Amniotic stem cell (primary cell): ENCODE measurements around the gene TTC9.

ENCODE experiments used
- DNase-seq: peaks from one replicate; lab custom pipeline; 2025; lab: John Stamatoyannopoulos, UW

TTC9 gene

GRCh38 chr14:70716483-70716882, 74.8 kb downstream of the TTC9 start:
- no peak for DNase-seq

GRCh38 chr14:70716958-70717357, 75.2 kb downstream of the TTC9 start:
- DNase-seq: no peak

DNA sequence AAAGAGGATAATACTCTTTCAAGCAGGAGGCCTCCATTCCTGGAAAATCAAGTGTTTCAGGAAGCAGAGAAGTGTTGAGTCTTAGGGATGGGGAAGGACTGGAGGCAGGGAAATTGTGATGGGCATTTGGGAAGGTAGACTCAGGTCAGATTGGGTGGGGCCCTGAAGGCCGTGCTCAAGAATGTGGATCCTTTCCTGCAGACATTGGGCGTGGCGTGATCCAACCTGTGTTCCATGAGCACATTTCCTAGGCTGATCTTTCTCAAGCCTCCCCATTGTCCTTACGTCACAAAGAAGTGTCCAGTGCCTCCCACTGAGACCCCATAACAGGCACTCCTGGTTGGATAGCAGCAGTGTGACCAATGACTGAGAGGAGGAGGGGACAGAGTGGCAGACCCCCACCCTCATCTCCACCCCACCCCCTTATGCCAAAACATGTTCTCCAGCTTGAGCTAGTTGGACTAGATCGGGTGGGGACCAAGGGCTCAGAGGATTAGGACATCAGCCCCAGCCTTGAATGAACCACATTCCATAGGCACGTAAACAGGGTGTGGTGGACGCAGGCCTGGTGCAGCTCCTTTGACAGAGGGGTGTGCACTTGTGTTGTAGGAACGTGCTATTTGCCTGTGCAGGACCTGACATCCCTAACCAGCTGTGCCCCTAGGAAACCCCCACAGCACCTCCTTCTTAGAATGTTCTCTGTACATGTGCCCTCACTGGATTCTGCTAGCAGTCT, 76.8 kb downstream of the TTC9 start:
- DNase-seq: no peak

GRCh38 chr14:70721542-70721941, 79.8 kb downstream of the TTC9 start:
- DNase-seq: no peak

DNA sequence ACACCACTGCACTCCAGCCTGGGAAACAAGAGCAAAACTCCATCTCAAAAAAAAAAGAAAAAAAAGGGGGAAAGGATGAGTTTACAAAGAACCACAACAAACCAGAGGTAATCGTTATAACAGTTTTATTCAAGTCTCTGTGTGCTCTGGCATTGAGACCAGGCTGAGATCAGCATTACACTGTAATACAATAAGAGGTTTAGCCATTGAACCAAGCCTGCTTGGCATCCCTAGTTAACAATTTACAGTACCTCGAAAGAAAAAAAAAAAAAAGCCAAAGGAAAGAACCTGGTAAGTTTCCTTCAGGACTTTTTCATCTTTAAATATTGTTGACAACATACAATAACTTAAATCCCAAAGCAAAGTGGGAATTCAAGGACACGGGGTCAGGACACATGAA, 80.7 kb downstream of the TTC9 start:
- DNase-seq: no peak

DNA sequence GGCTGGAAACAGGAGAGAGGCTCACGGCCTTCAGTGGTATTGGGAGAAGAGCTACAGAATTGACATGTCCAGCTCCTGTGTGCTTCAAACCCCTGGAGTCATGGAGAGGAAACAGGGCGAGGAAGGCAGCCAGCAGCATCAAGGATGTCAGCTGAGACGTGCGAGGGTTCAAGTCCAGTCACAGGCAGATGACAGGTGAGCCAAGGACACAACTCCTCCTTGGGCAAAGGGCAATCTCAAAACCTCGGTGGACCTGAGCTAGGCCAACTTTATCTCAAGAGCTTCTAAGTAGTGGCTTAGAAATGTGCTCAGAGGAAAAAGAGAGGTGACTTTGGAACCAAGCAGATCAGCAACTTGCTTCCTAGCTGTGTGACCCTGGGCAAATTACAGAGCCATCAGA, 81.6 kb downstream of the TTC9 start:
- DNase-seq: no peak

DNA sequence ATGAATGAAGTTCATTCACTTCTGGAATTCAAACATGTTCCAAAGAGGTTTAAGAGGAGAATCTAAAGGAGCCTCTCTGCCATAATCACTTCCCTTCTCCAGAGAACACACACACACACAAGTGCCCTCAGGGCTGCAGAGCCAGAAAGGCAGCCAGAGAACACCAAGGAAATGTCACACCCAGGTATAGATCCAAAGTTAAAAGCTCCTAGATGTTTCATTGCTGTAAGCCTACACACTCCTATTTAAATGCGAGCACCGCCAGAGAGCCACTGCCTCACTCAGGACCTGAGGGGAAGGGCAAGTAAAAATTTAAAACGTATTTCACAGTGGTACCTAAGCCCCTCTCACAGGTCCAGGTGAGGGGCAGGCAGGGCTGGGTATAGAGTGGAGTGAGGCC, 82.4 kb downstream of the TTC9 start:
- DNase-seq: no peak

DNA sequence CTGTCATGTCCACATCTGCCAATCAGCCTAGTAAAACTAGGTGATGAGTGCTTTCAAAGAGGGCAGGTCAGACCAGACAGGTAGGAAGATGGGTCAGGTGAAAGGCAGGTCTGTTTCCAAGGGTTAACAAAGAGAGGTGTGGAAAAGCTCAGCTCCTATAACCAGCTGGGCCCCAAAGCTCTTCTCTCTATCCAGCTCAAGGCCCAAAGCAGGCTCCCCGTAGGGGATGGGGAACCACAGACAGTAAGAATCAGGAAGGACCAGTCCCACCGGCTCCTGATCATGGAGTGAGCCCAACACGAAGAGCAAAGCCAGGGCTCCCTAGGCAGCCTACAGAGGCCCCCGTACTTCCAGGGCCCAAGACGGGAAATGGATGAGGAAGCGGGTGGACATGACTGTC, 83.2 kb downstream of the TTC9 start:
- no peak for DNase-seq
